ENCODE data around the gene FAT1. TPM values are rescaled to one million over a fixed set of nuclear protein-coding genes. Genes with fewer than 3 reads are reported as not detected.

The FAT1 gene
- total and polyA plus RNA-seq, 7 donors = 12.6 to 146 (median 93.1) TPM

DNA sequence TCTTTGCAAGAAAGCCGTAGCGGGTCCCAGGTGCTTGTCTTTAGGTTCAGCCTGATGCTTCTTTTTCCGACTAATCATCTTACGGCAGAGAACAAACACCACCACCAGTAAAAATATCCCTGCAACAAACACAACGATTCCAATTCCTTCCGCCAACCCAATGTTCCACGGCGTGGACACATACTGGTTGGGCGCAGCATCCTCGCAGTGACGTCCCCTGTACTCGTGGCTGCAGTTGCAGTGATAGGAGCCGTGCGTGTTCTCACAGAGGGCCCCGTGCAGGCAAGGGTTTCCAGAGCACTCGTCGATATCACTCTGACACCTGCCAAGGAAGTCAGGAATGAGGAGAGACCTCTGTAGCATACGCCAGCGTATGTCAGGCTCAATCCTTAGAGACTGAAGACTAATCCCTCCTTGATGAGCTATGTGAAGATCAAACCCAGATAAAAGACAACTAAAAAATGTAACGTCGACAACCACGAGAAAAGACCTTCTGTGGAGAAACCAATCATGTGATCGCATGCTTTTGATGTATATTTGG lies 126.7 kb downstream of the FAT1 start:
- Histone ChIP-seq H3K4me1 (no peaks in the 10 kb centered on the region), H3K27ac (no peak overlapping the region), H3K36me3 (peaks cover 0 to 96% (median 54%) of the 10 kb centered on the region in 4 donors), H3K9me3 (no peaks in the 10 kb centered on the region), H3K27me3 (no peaks in the 10 kb centered on the region), H3K4me3 (no peak overlapping the region)
- DNase-seq = no peak
- TF ChIP-seq POLR2A (IDR thresholded peaks at IDR 0.05) (no peak), POLR2AphosphoS5 (IDR thresholded peaks at IDR 0.05) (no peak), EP300 (IDR thresholded peaks at IDR 0.05) (no peak)
- TF ChIP-seq, protein P1, sequence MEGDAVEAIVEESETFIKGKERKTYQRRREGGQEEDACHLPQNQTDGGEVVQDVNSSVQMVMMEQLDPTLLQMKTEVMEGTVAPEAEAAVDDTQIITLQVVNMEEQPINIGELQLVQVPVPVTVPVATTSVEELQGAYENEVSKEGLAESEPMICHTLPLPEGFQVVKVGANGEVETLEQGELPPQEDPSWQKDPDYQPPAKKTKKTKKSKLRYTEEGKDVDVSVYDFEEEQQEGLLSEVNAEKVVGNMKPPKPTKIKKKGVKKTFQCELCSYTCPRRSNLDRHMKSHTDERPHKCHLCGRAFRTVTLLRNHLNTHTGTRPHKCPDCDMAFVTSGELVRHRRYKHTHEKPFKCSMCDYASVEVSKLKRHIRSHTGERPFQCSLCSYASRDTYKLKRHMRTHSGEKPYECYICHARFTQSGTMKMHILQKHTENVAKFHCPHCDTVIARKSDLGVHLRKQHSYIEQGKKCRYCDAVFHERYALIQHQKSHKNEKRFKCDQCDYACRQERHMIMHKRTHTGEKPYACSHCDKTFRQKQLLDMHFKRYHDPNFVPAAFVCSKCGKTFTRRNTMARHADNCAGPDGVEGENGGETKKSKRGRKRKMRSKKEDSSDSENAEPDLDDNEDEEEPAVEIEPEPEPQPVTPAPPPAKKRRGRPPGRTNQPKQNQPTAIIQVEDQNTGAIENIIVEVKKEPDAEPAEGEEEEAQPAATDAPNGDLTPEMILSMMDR (IDR thresholded peaks at IDR 0.05) = no peak
- 96% methylated on average over 23 of the region's 23 CpGs for WGBS, 2 donors
- intact Hi-C loops (cut with DNase I) = no loop called here

DNA sequence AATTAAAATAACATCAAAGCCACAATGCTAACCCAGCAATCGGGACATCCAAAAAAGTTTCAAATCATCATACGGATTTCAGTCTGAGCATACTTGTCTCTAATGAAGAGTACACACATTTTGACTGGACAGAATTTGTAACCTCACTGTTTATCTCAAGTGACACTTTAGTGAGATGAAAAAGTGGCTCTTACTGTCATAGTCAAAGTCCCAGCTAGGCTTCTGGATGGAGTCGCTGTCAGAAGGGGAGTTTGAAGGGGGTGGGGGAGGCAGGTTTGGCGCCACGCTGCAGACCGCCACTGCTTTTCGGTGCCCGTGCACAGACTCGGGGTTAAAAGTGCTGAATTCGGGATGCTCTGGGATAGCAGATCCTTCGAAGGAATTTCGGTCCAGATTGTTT lies 127.3 kb downstream of the FAT1 start:
- Histone ChIP-seq H3K9me3 (no peaks in the 10 kb centered on the region), H3K36me3 (peaks cover 0 to 96% (median 54%) of the 10 kb centered on the region in 4 donors), H3K4me3 (no peak overlapping the region), H3K27me3 (no peaks in the 10 kb centered on the region), H3K4me1 (no peaks in the 10 kb centered on the region), H3K27ac (no peak overlapping the region)
- intact Hi-C loops (cut with DNase I) = no loop called here
- 95 to 96% methylated on average over 12 of the region's 12 CpGs for WGBS, 2 donors
- TF ChIP-seq, protein P1 (IDR thresholded peaks at IDR 0.05) = no peak
- no peak for TF ChIP-seq EP300 (IDR thresholded peaks at IDR 0.05)
- no peak for TF ChIP-seq POLR2A (IDR thresholded peaks at IDR 0.05)
- TF ChIP-seq POLR2AphosphoS5 (IDR thresholded peaks at IDR 0.05) = no peak
- no peak for DNase-seq

DNA sequence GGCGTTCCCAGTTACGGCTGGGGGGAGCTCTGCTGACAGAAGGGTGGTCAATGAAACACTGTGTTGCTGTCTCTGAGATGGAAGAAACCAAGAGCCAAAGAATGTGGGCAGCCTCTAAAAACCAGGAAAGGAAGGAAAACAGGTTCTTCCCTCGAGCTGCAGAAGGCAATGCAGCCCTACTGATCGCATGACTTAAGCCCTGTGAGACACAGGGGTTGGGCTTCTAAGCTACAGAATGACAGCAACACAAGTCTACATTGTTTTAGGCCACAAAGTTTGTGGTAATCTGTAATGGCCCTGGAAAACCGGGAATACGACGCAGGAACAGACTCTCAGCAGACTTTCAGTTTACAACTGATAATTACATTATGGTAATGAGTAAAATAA lies 130.1 kb downstream of the FAT1 start:
- H3K36me3 ChIP-seq = peaks cover 2 to 75% (median 41%) of the 10 kb centered on the region in 4 donors
- H3K27ac ChIP-seq = no peak overlapping the region

DNA sequence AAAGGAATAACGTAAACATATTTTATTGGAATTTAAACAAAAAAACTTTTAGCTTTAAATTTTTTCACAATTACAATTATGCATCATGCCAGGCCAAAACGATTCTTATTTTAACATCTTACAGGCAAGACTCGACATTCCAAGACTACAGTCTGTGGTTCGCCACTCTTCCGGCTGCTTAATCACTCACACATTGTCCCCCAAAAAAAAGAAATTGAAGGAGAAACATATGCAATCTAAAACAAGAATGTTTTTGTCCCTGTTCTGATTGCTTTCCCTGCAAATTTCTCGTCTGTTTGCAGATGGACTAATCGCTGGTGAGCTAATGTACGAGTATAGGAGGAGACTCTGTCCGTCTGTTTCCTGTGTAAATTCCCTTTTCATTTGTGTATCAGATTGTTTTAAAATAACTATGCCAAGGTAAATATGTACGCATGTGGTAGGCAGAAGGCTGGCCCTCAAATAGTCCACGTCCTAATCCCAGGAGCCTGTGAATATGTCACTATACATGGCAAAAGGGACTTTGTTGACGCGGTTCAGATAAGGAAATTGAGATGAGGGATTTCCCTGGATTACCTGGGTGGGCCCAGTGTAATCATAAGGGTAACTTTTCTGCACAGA lies 130.6 kb downstream of the FAT1 start:
- Histone ChIP-seq H3K27ac (no peak overlapping the region), H3K4me3 (no peak overlapping the region), H3K9me3 (no peaks in the 10 kb centered on the region), H3K36me3 (peaks cover 8 to 76% (median 43%) of the 10 kb centered on the region in 4 donors), H3K4me1 (no peaks in the 10 kb centered on the region), H3K27me3 (no peaks in the 10 kb centered on the region)
- 71 to 80% methylated on average over 13 of the region's 13 CpGs for WGBS, 2 donors
- TF ChIP-seq POLR2AphosphoS5 (IDR thresholded peaks at IDR 0.05) (no peak), EP300 (IDR thresholded peaks at IDR 0.05) (no peak), POLR2A (IDR thresholded peaks at IDR 0.05) (no peak)
- TF ChIP-seq, protein P1 (IDR thresholded peaks at IDR 0.05) = no peak
- no peak for DNase-seq
- intact Hi-C loops (cut with DNase I) = no loop called here

More for the DNA sequence above, 130.1 kb downstream of the FAT1 start:
- Histone ChIP-seq H3K4me3 (no peak overlapping the region), H3K9me3 (no peaks in the 10 kb centered on the region), H3K27me3 (no peaks in the 10 kb centered on the region), H3K4me1 (no peaks in the 10 kb centered on the region)
- no peak for DNase-seq
- intact Hi-C loops (cut with DNase I) = no loop called here
- TF ChIP-seq EP300 (IDR thresholded peaks at IDR 0.05) (no peak), POLR2A (IDR thresholded peaks at IDR 0.05) (no peak), POLR2AphosphoS5 (IDR thresholded peaks at IDR 0.05) (no peak)
- TF ChIP-seq, protein P1 (IDR thresholded peaks at IDR 0.05) = no peak
- 72 to 77% methylated on average over 7 of the region's 7 CpGs for WGBS, 2 donors

Measured in sigmoid colon (tissue), 7 donors.